Measurements from ENCODE around the gene PRKG1.

PRKG1 gene

DNA sequence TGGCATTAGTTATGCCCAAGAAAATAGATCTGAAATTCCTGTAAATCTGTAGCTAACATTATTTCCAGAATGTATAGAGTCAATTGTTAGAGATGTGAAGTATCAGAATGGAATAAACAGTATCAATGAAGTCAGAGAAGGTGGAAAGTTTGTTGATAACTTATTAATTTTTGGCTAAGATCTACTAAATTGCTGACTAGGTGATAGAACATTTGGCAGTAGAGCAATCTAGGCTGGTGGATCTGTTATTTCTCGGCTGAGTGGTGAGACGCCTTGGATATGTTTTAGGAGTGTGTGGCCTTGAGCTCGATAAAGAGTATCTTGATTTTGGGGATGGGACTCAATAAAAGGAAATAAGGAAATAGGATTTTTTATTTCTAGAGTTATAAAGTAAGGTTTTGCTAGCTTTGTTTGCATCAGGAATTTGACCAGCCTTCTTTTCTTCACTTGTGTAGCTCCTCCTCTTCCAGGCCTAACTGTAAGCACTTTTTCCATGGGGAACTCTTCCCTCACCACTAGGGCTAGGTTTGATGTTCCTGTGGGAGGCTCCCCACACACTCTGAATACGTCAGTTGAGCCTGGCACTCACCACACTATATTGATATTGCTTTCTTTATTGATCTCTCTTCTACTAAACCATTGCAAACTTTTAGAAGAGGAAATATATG, 711.9 kb downstream of the PRKG1 start:
- no peak for DNase-seq

DNA sequence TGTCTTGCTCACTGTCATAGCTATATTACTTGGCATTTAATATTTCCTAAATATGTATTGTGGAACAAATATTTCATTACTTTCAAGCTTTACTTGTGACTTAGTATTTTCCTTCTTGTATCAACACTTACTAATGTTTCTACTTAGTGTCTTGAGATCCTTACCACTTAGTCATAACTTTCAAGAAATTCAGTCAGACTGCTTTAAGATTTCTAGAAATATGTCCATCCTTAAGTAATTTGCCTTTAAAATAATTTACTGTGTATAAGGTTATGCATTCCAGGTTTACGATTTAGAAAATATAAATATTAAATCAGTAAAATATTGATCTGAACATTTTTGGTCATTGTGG, 712.4 kb downstream of the PRKG1 start:
- DNase-seq: no peak

GRCh38 chr10:51788273-51788672, 714.0 kb downstream of the PRKG1 start:
- no peak for DNase-seq

- DNase-seq: no peak
Observed at GRCh38 chr10:51789118-51789517, 714.8 kb downstream of the PRKG1 start.

- DNase-seq: no peak
Observed at GRCh38 chr10:51789903-51790302, 715.6 kb downstream of the PRKG1 start.

- DNase-seq: no peak
Observed at GRCh38 chr10:51792678-51793077, 718.4 kb downstream of the PRKG1 start.

- no peak for DNase-seq
Observed at GRCh38 chr10:51800121-51800520, 725.8 kb downstream of the PRKG1 start.

DNA sequence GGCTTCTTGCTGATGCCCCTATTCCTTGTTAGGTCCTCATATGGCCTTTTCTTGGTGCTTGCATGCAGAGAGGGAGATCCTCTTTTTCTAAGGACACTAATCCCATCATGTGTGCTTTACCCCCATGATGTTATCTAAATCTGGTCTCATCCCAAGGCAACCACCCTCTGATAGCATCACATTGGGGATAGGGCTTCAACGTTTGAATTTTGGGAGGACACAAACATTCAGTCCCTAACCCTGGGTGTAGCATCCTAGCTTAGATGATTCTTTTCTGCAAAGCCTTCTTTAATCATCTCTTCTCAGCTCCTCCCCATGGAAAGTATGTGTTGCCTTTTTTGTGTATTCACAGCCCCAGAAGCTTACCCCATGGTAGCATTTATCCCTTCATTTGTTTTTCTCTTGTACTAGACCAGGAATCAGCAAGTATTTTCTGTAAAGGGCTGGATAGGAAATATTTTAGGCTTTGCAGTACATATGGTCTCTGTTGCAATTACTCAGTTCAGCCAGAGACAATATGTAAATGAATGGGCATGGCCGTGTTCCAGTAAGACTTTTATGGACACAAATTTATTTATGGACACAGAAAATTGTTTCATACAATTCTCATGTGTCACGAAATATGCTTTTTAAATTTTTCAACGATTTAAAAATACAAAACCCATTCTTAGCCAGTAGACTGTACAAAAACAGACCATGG, 726.6 kb downstream of the PRKG1 start:
- DNase-seq: no peak

DNA sequence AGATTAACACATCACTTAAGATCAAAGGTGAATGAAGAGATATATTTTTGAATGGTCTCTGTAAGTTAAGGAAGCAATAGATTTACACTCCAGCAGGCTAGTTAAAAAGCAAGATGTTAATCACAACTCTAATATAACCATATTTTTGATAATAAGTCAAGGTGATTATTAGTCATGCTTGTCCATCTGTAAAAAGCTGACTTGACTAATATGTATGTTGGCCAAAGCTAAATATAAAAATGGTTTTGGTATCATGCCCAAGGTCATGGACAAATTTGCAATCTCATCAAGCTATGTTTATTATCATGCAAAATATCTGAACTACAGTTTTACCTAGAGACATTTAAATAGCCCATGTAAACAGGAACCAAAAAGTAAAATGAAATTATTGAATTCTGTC, 727.7 kb downstream of the PRKG1 start:
- no peak for DNase-seq

DNA sequence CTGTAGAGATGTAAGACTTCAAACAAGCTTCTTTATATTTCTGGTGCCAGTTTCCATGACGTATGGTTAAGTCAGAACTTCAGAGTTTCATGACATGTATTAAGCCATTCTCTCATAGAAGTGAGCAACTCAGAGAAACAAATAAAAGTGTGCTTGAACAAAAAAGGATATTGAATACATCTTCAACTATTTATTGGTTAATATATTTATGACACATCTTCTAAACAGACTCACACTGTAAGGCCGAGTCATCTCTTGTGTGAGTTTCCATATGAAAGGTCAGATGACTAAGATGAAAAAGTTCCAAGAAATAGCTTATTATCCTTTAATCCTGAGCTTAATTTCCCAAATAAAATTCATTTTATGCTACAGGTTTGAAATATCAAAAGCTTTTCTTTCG, 730.6 kb downstream of the PRKG1 start:
- DNase-seq: no peak

DNA sequence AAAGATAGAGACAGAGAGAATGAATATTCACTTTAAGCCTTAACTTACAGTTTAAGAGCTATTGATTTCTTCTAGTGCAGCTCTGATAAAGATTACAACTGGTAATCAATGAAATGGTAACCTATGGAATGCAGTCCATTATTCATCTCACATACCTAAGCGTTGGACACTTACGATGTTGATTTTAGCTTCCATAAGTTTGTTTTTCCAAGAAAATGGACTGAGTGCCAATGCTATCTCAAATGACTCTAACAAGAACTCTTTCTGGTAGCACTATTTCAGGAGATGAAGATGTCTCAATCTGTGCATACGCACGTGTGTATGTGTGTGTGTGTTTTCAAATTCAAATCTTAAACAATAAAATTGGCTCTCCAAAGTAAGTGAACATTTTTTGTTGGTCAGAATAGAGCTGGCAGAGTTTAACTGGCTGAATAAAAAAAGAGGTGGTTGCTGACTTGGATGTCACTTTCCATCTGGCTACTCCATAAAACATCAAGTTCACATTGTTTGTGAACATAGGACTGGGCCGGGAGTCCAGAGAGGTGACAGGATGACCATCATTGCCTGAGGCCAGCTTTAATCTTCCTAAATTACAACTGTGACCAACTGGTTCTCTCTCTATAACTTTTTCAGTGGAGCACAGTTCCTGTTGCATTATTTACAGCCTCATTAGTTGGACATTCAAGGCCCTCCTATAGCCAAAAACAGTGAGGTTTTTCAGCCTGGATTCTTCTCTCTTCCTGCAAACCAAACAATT, 732.0 kb downstream of the PRKG1 start:
- DNase-seq: no peak

DNA sequence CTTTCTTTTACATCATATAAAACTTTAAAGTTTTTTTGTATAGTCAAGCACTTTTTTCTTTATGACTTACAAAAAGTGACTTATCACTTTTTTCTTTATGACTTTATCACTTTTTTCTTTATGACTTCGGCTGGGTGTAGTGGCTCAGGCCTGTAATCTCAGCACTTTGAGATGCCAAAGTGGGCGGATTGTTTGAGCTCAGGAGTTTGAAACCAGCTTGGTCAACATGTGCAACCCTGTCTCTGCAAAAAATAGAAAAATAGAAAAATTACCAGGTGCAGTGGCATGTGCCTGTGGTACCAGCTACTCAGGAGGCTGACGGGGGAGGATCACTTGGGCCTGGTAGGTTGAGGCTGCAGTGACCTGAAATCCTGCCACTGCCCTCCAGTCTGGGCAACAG, 733.9 kb downstream of the PRKG1 start:
- no peak for DNase-seq

DNA sequence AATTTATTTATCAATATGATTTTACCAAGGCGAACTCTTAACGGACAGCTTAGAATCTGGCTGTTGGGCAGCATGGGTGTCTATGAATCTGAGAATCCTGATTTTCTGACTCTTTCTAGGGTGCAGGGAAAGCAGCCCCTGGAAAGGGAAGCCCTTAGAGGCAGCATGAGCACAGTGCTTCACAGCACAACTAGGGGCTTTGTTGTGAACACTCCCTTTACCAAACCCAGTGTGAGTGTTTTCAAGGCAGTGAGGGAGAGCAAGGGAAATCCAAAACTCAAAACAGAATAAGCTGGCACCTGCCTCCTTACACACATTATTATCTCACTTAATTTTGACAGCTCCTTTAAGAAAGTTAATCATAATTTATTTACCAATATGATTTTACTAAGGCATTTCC, 741.4 kb downstream of the PRKG1 start:
- no peak for DNase-seq

- DNase-seq: no peak
Observed at GRCh38 chr10:51821045-51821444, 746.8 kb downstream of the PRKG1 start.

DNA sequence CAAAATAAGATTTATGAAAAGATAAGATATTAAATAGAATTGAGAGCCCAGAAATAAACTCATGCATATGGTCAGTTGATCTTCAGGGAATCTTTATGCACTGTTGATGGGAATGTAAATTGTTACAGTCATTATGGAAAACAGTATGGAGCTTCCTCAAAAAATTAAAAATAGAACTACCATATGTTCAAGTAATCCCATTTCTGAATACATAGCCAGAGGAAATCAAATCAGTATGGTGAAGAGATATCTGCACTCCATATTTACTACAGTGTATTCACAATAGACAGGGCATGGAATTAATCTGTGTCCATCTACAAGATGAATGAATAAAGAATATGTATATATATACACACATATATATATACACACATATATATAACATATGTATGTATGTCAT, 747.5 kb downstream of the PRKG1 start:
- DNase-seq: no peak

GRCh38 chr10:51832652-51833383, 758.5 kb downstream of the PRKG1 start:
- DNase-seq: no peak

GRCh38 chr10:51834548-51834947, 760.3 kb downstream of the PRKG1 start:
- no peak for DNase-seq

- no peak for DNase-seq
Observed at GRCh38 chr10:51838471-51838870, 764.2 kb downstream of the PRKG1 start.

DNA sequence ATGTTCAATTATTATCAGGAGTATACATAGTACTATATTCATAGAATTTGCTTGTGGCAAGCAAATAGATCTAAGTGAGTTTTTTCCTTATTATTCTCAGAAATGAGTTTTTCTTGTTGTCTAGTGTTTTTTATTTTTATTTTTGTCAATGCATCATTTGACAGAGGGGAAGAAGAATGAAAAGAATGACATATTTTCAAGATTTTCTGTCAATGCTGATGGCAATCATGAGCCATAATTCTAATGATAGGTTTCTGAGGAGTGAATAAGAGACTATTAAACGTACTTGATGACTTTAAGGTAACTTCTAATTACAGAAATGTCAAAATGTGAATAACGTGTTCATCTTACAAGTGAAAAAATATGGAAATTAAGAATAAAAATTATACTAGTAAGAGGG, 769.7 kb downstream of the PRKG1 start:
- no peak for DNase-seq

GRCh38 chr10:51846856-51847506, 772.7 kb downstream of the PRKG1 start:
- no peak for DNase-seq

DNA sequence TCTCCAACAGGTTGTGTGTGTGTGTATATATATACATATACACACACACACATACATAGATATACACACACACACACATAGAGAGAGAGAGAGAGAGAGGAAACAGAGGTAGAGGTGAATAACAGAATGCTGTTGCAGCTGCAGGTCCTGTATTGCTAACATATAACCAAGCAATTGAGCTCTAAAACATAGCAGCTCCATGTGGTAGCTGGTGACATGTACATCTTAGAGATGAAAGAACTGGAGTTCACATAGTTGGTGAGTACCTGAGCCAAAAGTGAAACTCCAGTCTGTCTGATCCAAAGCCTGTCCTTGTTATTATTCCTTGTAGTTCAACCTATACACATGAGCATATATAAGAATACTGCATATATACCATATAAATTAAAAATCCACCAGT, 778.0 kb downstream of the PRKG1 start:
- no peak for DNase-seq

- DNase-seq: no peak
Observed at GRCh38 chr10:51857305-51857704, 783.0 kb downstream of the PRKG1 start.

DNA sequence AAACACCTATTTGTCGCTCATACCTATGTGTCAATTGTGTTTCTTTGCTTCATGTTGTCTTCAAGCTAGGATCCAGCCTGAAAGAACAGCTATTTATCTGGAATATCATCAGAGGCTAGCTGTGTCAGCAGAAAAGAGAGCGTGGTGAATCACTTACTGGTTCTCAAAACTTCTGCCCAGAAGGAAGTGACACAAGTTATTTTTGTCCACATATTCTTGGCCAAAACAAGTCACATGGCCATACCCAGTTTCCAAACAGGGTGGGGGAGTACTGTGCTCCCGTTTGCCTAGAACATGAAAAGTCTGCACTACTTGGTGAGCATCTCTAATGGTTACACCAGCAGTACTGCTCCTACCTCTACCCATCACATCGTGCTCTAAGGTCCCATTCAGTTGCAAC, 786.0 kb downstream of the PRKG1 start:
- DNase-seq: no peak

Data from activated CD4-positive, alpha-beta T cell treated with anti-CD3 and anti-CD28 coated beads for 1 hour (primary cell).